ENCODE measurements around the gene TMEM53.
A peak's percentile ranks its signal among the peaks of the same experiment; 100 is the strongest.
"Not testable (repeated sequence)": the region's sequence is repeated elsewhere in the genome, so short reads cannot be mapped to it uniquely, and the experiment has no call there.

TMEM53 gene

GRCh38 chr1:44674113-44675000, at the start of gene TMEM53, which contains the start of gene ARMH1:
TMEM53 (minus strand) TSS chr1:44674481; CDS start chr1:44674391, 90 bp downstream.
ARMH1 (plus strand) TSS chr1:44674714; CDS start chr1:44689698, 14,984 bp downstream.
- peak; percentile 93 to 98 for DNase-seq (ENCODE audit: low read depth in 2 of 2)

- peak in 1 of 2 experiments; percentile 57 for DNase-seq (ENCODE audit: low read depth in 2 of 2)
These were observed 49.4 kb upstream of the TMEM53 start for GRCh38 chr1:44723496-44724295.

GRCh38 chr1:44723064-44723463, 48.8 kb upstream of the TMEM53 start:
- DNase-seq (ENCODE audit: low read depth in 2 of 2), result no peak

GRCh38 chr1:44721485-44722361, 47.4 kb upstream of the TMEM53 start:
- DNase-seq (ENCODE audit: low read depth in 2 of 2), result peak; percentile 72 to 75

GRCh38 chr1:44720281-44720680, 46.0 kb upstream of the TMEM53 start:
- no peak for DNase-seq (ENCODE audit: low read depth in 2 of 2)

GRCh38 chr1:44719318-44719717, 45.0 kb upstream of the TMEM53 start:
- no peak for DNase-seq (ENCODE audit: low read depth in 2 of 2)

- DNase-seq (ENCODE audit: low read depth in 2 of 2), result no peak
These were observed 43.8 kb upstream of the TMEM53 start for GRCh38 chr1:44718091-44718490.

GRCh38 chr1:44717653-44718052, 43.4 kb upstream of the TMEM53 start:
- no peak for DNase-seq (ENCODE audit: low read depth in 2 of 2)

GRCh38 chr1:44717156-44717555, 42.9 kb upstream of the TMEM53 start:
- no peak for DNase-seq (ENCODE audit: low read depth in 2 of 2)

GRCh38 chr1:44714944-44715571, 40.8 kb upstream of the TMEM53 start:
- DNase-seq (ENCODE audit: low read depth in 2 of 2), result peak in 1 of 2 experiments; percentile 54

GRCh38 chr1:44714532-44714931, 40.3 kb upstream of the TMEM53 start:
- no peak for DNase-seq (ENCODE audit: low read depth in 2 of 2)

- DNase-seq (ENCODE audit: low read depth in 2 of 2), result no peak
These were observed 39.1 kb upstream of the TMEM53 start for GRCh38 chr1:44713321-44713781.

- no peak for DNase-seq (ENCODE audit: low read depth in 2 of 2)
These were observed 33.9 kb upstream of the TMEM53 start for GRCh38 chr1:44707959-44708831.

GRCh38 chr1:44707112-44707881, 33.0 kb upstream of the TMEM53 start:
- DNase-seq (ENCODE audit: low read depth in 2 of 2), result no peak

GRCh38 chr1:44705938-44706337, 31.7 kb upstream of the TMEM53 start:
- DNase-seq (ENCODE audit: low read depth in 2 of 2), result no peak

- no peak for DNase-seq (ENCODE audit: low read depth in 2 of 2)
These were observed 31.2 kb upstream of the TMEM53 start for GRCh38 chr1:44705470-44705869.

- DNase-seq (ENCODE audit: low read depth in 2 of 2), result no peak
These were observed 26.9 kb upstream of the TMEM53 start for GRCh38 chr1:44701141-44701573.

GRCh38 chr1:44700573-44700972, 26.3 kb upstream of the TMEM53 start:
- DNase-seq (ENCODE audit: low read depth in 2 of 2), result no peak

GRCh38 chr1:44699375-44699774, 25.1 kb upstream of the TMEM53 start:
- not testable (repeated sequence) for DNase-seq (ENCODE audit: low read depth in 2 of 2)
